Sciatic nerve (tissue), 2 donors: ENCODE measurements around the gene FANCE. TPM values are rescaled to one million over a fixed set of nuclear protein-coding genes. Genes with fewer than 3 reads are reported as not detected.
"Not testable (repeated sequence)": the region's sequence is repeated elsewhere in the genome, so short reads cannot be mapped to it uniquely, and the experiment has no call there.

Experiments used
- ATAC-seq: fragments of 200-7000 bp; cut with Tn5 transposase; one replicate; pipeline ENCODE4 v1.9.1; 2020; ENCODE audit warnings: mild to moderate bottlenecking, moderate library complexity
- DNase-seq: peaks from one replicate; pipeline ENCODE4 v3.0.0-alpha.2; 2020; ENCODE audit warnings: low spot score
- intact Hi-C: fragments of 100-400 bp; cut with DNase I; formaldehyde crosslinking; loops from one replicate; pipeline ENCODE4 v1.14.2; 2022
- total RNA-seq: library from RNA; stranded (reverse); fragmentation: NEBNext Ultra II Directional; extraction: Animal tissue kit (Norgen Biotek cat#: 25700); gene quantifications from one replicate; pipeline ENCODE4 v1.2.1, GENCODE V29; 2021
- donor health status: DM: no; HTN: no; CAD: no.
- donor health status: DM: no; HTN: no; CAD: no.

Gene FANCE
- total RNA-seq, 1 donor from 2014 or later, result 6.4 TPM

DNA sequence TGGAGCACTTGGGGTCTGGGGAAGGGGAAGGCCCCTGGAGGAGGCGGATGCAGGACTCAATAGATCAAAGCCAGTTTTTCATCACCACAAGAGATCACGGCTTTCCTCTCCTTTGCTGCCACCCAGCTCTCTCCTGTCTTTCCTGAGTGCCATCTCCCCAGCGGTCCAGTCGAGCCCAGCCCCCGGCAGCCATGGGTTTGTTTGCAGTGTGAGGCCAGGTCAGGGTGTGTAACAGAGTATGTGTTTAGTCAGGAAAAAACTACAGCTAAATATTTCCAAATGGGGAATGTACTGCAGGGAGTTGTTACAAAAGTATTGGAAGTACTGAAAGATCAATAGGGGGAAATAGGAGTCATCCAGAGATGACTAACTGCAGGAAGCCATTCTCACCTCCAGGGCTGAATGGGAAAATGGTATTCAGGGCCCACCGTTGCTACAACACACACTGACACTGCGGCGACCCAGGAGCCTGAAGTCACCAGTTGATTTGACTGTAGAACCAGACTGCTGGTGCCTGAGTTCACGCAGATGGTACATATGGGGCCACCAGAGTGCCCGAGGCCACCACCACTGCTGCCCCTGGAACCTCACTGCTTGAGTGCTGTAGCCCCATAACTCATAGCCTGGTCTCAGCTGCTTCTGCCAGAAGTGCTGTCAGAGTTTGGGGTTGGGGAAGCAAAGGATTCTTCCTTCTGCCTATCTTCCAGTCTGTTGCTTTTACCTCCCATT lies 23.6 kb upstream of the FANCE start:
- ATAC-seq (no peak), DNase-seq (no peak)
- intact Hi-C loops, result no loop called here

DNA sequence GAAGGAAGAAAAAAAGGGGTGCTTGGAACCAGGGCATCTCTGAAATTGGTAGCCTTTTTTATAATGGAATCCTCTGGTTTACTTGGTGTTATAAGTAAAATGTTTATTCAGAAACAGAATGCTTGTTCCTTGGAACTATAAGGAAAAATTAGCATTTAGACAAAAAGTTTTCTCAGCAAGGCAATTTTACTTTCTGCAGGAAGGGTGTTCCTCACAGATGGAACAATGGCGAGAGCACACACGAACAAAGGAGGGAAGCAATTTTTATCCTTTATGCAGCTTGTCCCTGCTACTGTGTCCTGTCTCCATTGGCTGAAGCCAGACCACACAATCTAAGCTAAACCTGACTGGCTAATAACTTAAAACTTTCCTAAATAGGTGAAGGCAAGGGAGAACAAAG lies 22.7 kb upstream of the FANCE start:
- ATAC-seq (no peak), DNase-seq (no peak)
- intact Hi-C loops, result no loop called here

DNA sequence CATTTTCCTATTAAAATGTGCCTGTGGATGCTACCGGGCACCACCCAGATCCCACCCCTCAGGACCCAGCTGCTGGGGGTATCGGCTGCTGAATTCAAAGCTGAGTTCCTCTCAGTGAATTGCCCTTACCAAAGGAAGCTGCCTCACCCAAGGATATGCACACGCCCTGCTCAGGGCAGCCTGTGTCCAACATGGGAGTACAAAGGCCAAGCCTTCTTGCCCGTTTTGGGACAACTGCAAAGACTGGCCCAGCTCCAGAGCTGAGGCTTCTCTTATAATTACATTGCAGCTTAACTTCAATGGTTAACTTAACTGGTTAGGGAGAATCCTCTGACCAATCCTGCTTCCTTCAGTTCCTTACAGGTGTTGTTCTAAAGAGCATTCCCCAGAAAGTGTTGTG lies 19.8 kb upstream of the FANCE start:
- ATAC-seq (no peak), DNase-seq (no peak)
- intact Hi-C loops, result no loop called here

DNA sequence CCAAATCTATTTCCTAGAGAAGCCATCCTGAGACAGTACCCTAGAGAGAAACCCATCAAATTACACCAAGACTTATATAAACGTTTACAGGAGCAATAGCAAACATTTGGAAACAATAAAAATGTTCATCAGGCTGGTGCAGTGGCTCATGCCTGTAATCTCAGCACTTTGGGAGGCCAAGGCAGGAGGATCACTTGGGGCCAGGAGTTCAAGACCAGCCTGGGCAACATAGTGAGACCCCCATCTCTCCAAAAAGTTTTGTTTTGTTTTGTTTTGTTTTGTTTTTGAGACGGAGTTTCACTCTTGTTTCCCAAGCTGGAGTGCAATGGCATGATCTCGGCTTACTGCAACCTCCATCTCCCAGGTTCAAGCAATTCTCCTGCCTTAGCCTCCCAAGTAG lies 19.4 kb upstream of the FANCE start:
- DNase-seq, ATAC-seq: not testable (repeated sequence)

DNA sequence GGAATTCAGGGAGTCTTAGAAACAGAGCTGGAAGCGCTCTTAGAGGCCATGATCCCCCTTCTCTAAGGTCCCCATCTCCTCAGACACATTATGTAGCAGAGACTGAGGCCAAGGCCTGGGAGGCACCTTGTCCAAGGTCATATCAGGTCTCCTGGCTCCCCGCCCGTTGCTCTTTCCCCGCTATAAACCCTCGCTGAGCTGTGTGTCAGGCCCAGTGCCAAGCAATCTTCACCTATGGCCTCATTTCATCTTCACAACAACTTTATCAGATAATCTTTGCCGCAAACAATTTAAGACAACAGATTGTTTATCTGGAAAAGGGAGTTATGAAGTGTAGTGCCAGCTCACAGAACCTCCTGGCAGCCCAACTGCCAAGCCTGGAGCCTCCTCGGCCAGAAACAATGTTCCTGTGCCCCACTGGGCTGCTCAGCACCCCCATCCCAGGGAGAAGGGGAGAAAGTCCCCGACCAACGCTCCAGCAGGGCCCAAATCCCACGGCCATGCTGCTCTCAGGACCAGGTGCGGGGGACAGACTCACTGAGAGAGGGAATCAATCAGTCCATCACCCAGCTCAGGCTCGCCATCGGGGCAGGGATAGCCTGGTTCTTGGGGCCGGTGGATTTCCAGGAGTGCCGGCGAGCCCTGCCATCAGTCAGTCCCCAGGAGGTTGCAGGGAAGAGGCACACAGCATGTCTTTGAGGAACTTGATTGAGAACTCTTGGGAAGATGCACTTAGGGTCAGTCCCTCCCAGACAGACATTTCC lies 16.9 kb upstream of the FANCE start:
- no peak for ATAC-seq
- intact Hi-C loops, result no loop called here

More for the DNA sequence above, 19.4 kb upstream of the FANCE start:
- intact Hi-C loops, result not testable (repeated sequence)

DNA sequence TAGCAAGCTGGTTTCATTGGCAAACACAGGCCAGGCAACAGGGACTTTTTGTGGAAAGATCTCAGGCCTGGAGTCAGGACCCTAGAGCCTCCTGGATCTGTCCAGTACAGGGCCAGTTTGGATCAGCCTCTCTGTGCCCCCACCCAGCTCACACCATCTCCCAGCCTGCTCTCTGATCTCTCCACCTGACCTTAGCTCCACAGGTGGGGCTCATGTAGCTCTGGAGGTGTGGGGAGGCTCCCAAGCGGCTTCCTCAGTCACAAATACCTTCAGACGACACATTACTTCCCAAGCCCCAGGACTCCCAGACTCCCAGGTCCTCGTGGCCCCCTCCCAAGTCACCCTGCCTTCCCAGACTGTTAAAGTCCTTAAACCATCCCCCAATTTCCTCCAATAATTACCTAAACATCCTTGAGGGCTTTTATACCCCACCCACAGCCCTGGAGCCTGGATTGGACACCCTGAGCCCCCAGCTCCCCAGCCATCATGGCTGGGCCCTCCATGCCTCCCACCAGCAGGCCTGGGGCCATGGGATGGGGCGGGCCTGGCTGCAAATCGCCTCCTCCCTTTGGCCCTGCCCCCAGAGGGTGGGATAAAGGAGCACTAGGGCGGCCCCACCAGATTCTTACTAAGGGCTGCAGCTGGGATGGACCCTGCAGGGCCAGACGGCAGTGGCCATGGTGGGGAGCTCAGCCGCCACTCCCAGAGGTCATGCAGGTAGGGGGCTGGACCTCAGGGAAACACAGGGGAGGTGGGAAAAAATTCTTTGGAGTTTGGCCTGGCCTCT lies 15.9 kb upstream of the FANCE start:
- intact Hi-C loops, result no loop called here
- no peak for DNase-seq
- no peak for ATAC-seq

More for the DNA sequence above, 16.9 kb upstream of the FANCE start:
- no peak for DNase-seq

DNA sequence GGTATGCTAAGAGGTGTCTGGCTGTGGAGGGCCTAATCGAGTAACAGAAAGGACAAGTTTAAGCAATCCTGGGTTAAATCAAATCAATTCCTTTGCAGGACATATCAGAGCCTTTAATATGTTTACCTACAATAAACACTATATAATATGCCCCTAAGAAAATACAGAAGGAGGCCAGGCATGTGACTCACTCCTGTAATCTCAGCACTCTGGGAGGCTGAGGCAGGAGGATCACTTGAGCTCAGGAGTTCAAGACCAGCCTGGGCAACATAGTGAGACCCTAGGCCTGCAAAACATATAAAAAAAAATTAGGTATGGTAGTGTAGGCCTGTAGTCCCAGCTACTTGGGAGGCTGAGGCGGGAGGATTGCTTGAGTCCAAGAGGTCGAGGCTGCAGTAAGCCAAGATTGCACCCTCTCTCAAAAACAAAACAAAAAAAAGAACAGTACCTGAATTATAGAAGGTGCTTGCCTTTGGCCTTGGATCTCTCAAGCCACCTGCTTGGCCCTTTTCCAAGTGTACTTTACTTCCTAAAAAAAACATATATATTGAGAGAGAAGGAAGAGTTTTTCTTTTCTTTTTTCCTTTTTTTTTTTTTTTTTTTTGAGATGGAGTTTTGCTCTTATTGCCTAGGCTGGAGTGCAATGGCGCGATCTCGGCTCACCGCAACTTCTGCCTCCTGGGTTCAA lies 13.6 kb upstream of the FANCE start:
- ATAC-seq, intact Hi-C loops: not testable (repeated sequence)

DNA sequence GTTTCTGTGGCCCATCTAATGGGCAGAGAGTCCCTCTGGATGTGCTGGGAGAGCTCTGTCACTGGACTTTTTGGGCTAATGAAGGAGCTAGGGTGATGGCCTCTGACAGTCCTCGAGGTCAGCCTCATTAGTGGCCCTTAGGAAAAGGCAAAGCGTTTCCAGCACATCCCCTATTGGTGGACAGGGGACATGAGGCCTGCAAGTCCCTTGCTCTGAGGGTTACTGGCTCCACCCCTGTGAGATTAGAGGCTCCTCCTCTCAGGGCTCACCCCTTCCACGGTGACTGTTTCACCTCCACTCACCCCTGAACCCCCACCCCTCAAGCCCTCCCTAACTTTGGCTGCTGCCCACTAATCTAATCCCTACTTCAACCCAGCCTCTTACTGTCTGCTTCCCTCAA lies 12.8 kb upstream of the FANCE start:
- intact Hi-C loops, result no loop called here
- ATAC-seq (no peak), DNase-seq (no peak)

More for the DNA sequence above, 13.6 kb upstream of the FANCE start:
- DNase-seq, result not testable (repeated sequence)

DNA sequence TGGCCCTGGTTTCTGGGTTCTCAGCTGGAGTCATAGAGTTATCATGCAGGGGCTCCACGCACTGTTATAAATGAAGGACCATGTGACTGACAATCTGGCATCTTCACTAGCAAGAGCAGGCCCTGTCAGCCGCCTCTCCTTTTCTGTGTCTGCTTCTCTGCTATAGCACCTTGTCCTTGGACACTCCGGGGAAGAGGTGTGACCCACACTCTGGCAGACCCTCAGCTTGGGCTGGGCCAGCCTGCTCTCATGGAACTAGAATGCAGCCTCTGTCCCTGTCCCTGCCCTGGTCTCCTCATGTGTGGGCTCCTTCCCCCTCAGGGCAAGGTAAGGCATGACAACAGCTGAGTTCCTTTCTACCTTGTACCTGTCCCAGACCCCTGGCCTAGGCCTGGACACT lies 10.9 kb upstream of the FANCE start:
- intact Hi-C loops, result no loop called here
- DNase-seq, result no peak
- no peak for ATAC-seq

DNA sequence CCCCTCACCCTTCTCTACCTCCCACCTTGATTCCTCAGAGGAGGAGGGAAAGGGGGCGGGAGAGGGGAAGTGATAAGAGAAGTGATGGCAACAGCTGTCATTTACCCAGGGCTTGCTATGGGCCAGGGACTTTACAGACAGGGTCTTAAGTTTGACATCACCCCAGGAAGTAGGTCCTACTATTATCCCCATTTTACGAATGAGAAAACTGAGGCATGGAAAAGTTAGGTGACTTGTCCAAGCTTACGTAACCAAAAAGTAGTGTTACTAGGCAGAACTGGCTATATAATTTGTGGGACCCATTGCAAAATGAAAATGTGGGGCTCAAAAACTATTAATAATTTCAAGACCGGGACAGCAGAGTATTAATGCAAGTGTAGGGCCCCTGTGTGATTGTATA lies 10.5 kb upstream of the FANCE start:
- no peak for ATAC-seq
- no peak for DNase-seq
- intact Hi-C loops, result no loop called here

DNA sequence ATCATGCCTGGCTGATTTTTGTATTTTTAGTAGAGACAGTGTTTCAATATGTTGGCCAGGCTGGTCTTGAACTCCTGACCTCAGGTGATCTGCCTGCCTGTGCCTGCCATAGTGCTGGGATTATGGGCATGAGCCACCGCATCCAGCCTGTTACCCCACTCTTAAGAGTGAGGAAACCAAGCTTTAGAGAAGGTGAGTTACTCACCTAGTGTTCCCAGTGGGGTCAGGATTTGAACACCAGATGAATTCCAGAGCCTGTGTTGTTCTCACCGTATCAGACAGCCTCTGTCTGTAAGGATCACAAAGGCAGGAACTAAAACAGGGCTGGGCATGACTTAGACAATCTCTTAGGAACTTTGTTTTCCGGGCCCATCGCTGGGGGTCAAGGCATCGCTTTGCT lies 9.4 kb upstream of the FANCE start:
- ATAC-seq (no peak), DNase-seq (no peak)
- intact Hi-C loops, result no loop called here

DNA sequence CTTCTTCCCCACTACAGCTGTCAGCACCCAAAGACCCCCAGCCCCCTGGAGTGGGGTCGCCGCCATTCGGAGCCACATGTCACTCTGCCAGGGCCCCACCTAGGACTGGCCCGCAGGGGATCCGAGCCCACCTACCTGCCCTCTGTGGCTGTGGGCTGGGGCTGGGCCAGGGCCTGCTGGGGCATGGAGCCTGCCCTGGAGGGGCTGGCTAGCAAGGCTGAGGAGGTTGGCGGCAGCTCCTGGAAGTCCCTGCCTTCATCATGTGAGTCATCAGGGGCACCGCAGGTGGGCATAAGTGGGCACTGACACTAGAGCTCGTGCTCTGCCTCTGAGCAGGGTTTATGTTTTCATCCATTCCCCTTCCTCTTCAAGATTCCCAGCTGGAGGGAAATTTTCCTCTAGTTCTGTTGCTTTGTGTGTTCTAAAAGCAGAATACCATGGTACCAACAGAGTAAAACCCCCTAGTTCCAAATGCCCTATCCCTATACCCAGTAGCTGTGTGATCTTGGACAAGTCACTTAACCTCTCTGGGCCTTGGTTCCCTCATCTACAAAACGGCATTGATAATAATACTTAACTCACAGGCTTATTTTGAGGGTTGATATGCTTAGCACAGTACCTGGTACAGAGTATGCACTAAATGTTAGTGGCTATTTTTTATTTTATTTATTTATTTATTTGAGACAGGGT lies 8.7 kb upstream of the FANCE start:
- intact Hi-C loops, result no loop called here
- no peak for ATAC-seq
- no peak for DNase-seq

DNA sequence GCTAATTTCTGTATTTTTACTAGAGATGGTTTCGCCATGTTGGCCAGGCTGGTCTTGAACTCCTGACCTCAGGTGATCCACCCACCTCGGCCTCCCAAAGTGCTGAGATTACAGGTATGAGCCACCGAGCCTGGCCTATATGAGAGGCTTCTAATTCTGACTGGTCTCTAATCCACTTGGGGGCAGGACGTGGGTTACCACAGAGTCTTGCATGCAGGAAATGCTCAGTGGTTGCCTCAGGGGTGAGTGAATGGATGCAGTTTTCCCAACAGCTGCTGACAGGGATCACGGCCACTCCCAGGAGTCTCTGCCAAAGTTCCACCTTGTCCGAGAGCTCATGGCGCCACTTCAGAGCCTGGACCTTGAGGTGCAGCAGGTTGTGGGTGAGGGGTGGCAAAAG lies 6.4 kb upstream of the FANCE start:
- DNase-seq, result no peak
- intact Hi-C loops, result loop anchor here (2.0 kb wide), 1 partner anchor 103 kb away; the partner anchor contains the start of gene PPARD
- ATAC-seq, result no peak

DNA sequence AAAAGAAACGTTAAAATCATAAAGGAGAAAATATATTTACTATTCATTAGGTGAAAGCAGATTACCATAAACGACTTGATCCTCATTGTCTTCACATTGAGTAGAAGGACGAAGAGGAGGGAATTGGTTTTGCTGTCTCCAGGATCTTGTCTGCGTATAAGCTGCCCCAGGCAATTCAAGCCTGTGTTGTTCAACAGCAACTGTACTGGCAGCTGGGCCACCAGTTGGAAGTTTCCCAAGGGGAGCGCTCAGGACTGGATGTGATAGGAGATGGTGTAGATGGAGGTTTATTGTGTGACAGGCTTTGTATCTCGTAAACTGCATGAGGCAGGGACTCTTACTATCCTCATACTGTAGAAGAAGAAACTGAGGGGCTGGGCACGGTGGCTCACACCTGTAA lies 3.9 kb upstream of the FANCE start:
- intact Hi-C loops, result no loop called here
- ATAC-seq (no peak), DNase-seq (no peak)

DNA sequence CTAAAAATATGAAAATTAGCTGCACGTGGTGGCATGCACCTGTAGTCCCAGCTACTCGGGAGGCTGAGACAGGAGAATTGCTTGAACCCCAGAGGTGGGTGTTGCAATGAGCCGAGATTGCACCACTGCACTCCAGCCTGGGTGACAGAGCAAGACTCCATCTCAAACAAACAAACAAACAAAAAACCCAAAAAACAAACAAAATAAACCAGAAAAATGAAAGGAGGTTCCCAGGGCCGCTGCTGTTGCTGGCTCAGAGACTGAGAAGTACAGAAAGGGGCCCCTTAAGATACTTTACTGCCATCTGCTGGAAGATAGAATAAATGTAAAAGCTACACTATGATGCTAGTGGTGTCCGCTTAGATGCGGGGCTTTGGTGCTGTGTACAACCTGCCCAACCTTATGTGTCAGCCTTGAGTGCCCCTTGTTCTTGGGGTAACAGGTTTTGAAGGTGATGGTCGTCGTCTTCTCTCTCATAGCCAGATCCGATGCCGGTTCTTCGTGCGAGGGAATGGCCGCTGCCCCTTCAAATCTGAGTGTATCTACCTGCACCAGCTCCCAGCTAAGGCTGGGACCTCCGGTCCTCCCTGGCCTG lies 2.8 kb upstream of the FANCE start:
- ATAC-seq, result peak; percentile 77

DNA sequence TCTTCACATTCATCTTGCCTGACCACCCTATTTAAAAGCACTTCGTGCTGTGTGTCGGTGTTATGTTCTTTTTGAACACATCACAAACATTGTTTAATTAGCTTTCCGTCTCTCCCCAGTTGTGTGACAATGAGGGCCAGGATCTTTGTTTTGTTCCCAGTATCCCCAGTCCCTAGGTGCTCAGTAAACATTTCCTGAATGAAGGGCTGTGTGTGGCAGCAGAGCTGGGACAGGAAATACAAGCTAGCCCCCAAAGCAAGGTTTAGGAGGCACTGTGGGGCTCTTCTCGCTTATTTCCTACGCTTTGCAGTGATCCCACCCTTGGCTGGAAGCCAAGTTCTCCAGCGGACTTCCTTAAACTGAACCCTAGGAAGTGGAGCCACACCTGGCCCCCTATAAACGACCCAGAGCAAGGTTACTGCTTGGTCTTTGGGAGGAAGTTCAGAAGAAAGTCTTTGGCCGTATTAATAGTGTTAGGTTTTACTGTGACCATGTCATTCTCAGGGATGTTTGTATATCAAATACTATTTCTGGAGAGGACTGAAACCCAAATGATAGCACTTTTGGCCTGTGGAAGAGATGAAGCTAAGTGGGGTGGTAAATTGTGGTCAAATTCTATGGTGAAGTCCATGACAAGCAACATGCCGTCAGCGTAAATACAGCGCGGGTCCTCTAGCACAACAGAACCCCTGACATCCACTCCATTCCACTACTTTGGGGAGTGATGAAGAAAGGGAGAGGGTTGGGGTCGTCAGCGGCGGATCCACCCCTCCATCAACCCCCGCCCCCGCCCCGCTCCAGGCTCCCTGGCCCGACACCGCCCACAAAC lies 570 bp upstream of the FANCE start:
- DNase-seq (no peak), ATAC-seq (peak; percentile 3)
- intact Hi-C loops, result no loop called here

More for the DNA sequence above, 2.8 kb upstream of the FANCE start:
- no peak for DNase-seq
- intact Hi-C loops, result no loop called here

DNA sequence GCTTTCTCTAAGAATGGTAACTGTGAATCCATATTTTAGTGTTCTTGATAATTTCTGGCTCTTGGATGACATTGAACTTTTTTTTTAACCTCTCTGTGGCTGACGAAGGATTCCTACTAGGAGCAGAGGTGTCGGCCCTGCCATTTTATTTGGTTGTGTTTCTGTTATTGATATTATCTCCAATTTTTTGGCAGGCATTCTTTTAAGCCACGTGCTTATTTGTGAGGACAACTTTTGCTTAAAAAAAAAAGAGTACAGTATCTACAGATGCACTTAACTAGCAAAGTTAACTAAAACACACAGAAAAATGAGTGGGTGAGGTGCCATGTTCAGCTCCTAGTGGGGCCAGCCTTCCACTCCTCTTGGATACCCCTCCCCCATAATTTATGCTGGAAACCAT lies 1.1 kb downstream of the FANCE start:
- ATAC-seq (no peak), DNase-seq (no peak)
- intact Hi-C loops, result no loop called here
